HG03439 (cell line): ENCODE results near the gene KCNQ2.
"Not testable (repeated sequence)": the region's sequence is repeated elsewhere in the genome, so short reads cannot be mapped to it uniquely, and the experiment has no call there.

ENCODE experiments used
- ATAC-seq: cut with Tn5 transposase; IDR thresholded peaks from one replicate; pipeline ENCODE4 v1.9.1; 2021; ENCODE audit warnings: mild to moderate bottlenecking, moderate library complexity; ENCODE audit not compliant: unreplicated experiment

Gene KCNQ2

DNA sequence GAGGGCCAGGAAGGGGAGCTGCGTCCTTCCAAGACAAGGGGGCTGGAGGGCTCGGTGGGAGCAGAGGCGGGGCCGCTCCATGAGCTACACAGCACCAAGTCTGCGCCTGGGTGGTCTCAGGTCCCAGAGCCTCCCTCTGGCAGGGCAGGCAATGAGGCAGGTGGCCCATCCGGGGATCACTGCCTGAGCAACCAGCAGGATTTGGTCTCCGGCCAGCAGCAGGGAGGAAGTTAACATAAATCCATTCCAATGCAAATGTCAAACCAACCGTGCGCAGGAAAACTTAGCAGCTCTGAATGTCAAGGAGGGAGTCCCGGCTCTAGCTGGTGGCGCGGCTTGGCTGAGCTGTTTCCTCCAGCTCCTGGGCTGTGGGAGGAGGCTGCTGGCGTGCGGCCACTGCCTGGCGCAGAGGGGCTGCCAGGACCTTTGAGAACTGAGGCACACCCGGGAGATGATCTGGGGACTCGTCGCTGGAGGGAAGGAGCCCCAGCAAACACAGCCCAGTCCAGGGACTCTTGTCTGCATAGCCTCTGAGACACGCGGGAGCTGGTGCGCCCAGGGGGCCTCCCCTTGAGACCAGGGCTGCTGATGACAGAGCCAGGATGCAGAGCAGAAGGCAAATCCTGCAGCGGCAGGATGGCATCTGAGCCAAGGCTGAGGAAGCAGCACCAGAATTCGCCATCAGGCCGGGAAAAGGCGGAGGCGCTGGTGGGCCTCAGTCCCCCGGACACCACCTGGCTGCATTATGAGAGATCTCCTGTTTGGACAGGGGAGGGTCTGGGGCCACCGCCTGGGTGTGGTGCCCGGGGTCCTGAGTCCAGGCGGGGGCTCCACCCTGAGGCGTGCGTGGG, 78.2 kb downstream of the KCNQ2 start:
- no peak for ATAC-seq

- ATAC-seq = no peak
Observed at GRCh38 chr20:63393566-63393965, 78.9 kb downstream of the KCNQ2 start.

DNA sequence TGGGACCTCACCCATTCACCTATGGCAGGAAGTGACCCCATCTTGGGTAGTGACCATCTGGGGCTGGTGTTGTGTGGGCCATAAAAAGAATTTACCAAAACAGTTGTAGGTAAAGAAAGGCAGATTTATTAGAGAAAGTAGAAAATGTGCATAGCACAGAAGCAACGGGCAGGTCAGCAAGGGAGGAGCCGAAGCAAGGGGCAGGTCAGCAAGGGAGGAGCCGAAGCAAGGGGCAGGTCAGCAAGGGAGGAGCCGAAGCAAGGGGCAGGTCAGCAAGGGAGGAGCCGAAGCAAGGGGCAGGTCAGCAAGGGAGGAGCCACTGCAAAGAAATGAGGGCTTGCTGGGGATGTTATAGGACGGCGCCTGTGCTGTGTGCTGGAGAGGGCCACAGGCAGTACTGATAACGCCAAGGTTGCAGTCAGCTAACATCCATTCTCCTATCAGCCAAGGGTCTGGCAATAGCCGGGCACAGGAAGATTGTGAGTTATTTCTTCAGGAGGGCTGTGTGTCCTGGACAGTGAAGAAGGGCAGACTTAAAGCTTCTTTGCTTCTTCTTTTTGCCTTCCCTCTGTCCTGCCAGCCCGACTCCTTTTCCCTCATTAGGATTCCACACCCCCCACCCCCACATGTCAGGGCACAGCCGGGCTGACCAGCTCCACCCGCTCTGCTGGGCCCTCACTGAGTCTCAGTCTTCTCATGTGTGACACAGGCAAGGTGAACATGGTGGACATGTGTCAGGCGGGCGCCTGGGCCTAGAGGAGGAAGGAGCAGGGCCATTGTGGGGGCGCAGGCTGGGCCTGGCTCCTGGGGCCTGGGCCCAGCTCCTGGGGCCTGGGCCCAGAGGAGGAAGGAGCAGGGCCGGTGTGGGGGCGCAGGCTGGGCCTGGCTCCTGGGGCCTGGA, 79.7 kb downstream of the KCNQ2 start:
- ATAC-seq = no peak

GRCh38 chr20:63387917-63388316, 84.5 kb downstream of the KCNQ2 start:
- ATAC-seq = no peak

DNA sequence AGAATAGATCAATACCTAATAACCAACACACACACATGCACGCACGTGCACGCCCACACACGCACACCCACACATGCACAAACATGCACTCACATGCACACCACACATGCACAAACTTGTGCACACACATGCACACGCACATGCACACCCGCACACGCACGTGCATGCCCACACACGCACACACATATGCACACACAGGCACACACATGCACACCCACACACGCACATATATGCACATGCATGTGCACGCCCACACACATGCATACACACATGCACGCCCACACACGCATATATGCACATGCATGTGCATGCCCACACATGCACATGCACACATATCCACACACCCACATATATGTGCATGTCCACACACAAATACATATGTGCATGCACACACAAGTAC, 85.1 kb downstream of the KCNQ2 start:
- no peak for ATAC-seq

GRCh38 chr20:63386491-63386890, 86.0 kb downstream of the KCNQ2 start:
- ATAC-seq = no peak

- no peak for ATAC-seq
Observed at GRCh38 chr20:63385819-63386218, 86.6 kb downstream of the KCNQ2 start.

DNA sequence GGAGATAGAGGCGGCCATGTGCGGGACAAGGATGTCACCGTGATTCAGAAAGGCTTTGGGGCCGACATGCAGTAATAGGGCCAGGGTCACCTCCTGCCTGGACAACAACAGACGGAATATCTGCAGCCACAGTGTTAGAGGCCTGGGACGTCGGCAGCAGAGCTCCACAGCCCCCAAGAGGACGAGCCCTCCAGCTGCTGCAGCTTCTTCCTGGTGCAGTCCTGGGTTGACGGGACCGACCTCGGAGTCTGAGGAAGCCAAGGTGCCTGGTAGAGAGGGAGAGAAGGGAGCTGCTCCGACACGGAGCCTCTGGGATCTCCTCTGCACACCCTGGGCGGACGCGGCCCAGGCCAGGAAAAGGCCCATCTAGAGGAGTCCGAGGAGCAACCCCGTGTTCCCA, 88.1 kb downstream of the KCNQ2 start:
- no peak for ATAC-seq

GRCh38 chr20:63383556-63383955, 88.9 kb downstream of the KCNQ2 start:
- no peak for ATAC-seq

GRCh38 chr20:63382551-63383300, 89.7 kb downstream of the KCNQ2 start:
- ATAC-seq = no peak

GRCh38 chr20:63381781-63382431, 90.5 kb downstream of the KCNQ2 start:
- no peak for ATAC-seq

DNA sequence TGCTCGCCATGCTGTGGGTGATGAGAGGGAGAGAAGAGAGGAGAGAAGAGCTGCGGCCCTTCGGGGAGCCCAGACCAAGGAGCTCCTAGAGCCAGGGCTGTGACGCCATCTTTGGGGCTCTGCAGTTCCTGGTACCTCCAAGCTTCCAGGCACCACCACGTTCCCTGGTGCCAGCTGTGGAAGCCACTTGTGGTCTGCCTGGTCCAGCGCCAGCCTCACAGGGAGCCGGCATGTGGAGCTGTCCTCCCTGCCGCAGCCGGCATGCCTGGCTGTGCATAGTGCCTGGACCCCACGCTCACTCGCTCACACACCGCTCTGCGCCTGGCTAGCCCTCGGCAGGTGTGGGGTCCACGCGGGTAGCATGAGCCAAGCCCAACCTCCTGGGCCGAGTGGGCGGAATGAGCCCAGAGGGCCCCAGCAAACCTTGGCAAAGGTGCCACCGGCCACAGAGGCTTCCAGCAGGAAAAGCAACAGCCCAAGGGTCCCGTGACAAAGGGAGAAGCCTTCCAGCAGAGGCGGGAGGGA, 92.0 kb downstream of the KCNQ2 start:
- no peak for ATAC-seq

GRCh38 chr20:63379872-63380271, 92.6 kb downstream of the KCNQ2 start:
- not testable (repeated sequence) for ATAC-seq

DNA sequence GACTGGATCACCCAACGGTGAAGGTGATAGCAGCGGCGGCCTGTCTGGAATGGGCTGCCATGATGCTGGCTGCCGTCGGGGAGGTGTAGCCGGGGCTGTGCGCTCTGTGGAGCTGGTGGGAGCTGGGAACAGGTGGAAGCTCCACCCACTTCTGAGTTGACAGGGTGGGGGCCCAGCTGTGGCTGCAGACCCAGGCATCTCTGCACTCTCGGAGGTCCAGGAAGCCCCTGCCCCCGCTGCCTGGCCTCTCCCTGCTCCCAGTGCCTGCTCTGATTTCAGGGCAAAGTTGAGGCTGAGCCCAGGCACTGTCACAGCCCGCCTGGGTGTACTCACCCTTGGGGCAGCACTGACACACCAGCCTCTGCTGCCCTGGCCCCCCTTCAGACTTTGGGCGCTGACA, 93.2 kb downstream of the KCNQ2 start:
- ATAC-seq = no peak

- no peak for ATAC-seq
Observed at GRCh38 chr20:63378626-63379025, 93.8 kb downstream of the KCNQ2 start.

DNA sequence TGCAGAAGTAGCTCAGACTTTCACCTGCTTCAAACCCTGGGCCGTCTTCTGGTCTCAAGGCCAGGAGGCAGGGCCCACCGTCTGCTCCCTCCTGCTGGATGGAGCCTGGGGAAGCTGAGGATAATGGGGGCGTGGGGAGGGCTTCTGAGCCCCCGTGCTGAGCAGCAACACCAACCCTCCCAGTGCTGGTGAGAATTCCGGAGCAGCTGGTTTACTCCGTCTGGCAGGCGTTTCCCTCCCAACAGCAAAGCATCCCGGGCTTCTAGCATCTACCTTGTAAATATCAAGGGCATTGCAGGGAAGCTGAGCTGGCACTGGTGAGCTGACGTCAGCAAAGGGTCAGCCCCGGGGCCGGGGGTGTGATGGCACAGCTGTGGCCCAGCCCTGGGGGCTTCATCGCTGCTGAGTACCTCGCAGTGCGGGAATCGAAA, 94.5 kb downstream of the KCNQ2 start:
- ATAC-seq = no peak

DNA sequence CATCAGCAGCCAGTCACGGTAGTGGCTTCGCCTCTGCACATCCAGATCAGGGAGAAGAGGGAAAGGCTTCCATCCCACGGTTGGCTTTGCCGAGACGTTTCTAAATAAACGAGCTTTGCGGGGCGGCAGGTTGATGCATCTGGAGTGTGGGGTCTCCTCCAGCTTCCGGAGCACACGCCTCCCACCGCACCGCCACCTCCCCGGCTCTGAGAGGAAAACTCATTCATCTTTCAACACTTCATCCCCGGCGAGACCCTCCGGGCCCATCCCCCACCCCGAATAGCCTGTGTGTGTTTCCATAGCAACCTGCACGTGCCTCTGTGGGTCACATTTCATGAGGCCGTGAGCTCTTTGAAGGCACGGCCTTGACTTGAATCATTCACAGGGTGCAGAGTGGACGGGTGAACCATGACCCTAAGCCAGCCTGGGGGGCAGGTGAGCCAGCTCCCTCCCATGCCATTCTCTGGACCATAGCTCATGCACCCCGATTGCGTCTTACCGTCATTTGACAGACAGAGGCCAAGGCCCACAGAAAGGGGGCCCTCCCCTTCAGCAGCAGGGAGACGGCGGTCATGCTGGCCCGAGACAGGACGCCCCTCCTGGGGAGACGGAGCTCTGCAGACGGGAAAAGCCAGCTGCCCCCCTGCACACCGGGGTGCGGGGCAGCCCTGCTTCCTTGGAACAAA, 95.1 kb downstream of the KCNQ2 start:
- no peak for ATAC-seq

DNA sequence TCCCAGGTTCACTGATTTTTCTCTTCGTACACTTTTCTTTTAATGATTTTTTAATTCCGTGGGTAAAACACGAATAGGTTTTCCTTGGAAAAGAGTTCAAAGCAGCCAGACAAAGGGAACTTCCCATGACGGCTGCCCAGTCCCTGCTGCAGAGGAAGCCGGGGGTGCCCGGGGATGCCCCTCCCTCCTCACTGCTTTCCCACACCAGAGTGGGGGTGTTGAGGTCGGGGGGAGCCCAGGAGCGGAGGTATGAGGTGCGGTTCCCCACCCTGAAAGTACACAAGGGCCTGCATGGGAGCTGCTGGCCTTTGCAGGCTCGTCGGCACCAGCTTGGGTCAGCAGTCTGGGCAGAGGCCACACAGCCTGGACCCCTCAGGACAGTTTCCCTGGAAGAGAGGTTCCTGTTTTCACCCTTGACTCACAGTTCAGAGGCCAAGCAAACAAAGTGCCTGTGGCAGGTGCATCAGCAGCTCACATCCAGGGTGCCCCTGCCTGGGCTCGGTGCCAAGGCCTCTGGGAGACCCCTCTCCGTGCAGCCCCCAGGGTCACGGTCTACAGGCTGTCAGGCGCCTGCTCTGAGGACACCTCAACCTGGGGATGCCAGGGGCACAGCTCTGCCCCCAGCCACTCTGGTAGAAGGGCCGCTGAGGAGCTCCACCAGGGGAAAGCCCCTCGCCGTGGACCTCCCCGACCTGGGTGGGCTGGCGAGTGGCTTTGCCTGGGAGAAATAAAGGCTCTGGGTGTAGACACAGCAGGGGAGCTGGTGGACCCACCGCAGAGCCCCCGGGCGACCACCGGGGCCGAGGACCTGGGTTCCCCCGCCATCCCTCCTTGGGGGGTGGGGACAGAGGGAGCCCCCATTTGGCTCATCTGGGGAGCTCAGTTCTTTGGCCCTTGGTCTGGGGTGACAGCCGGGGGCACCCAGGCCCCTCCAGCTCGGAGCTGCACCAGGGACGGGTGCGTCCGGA, 95.9 kb downstream of the KCNQ2 start:
- ATAC-seq = no peak

GRCh38 chr20:63375438-63375837, 97.0 kb downstream of the KCNQ2 start:
- ATAC-seq = no peak
